CD14-positive monocyte (primary cell): ENCODE results near the gene KRTAP5-9. TPM values are rescaled to one million over a fixed set of nuclear protein-coding genes. Genes with fewer than 3 reads are reported as not detected.

Experiments used
- DNase-seq, 3 donors: peaks; one replicate each; pipeline ENCODE4 v3.0.0-alpha.2; 2011 to 2022
- H2AFZ ChIP-seq: 2 replicates; pipeline ENCODE4 v1.6.0; 2012; ENCODE audit warnings: mild to moderate bottlenecking, low read depth, low read length, inconsistent platforms; ENCODE audit not compliant: insufficient read depth, poor library complexity, severe bottlenecking
- H3K27ac ChIP-seq, 2 donors: 1 replicate in 1 of 2; 2 replicates in 1 of 2; pipeline ENCODE4 v1.5.1; 2012 to 2013; ENCODE audit warnings: low read length in 2 of 2, control low read depth in 1 of 2, inconsistent platforms in 1 of 2, low read depth in 1 of 2, mild to moderate bottlenecking in 1 of 2
- H3K27me3 ChIP-seq, 2 donors: one replicate each; pipeline versions ENCODE4 v1.6.0 to v1.6.1; 2011 to 2013; ENCODE audit warnings: low read length in 2 of 2; ENCODE audit not compliant: control insufficient read depth in 2 of 2, insufficient read depth in 2 of 2
- H3K36me3 ChIP-seq, 2 donors: replicated peaks in 1 of 2; 1 replicate in 1 of 2; 2 replicates in 1 of 2; pipeline versions ENCODE4 v1.5.1 to v1.6.1; 2012 to 2013; ENCODE audit warnings: low read length in 2 of 2, control low read depth in 1 of 2, inconsistent platforms in 1 of 2, mild to moderate bottlenecking in 1 of 2; ENCODE audit not compliant: insufficient read depth in 2 of 2, control insufficient read depth in 1 of 2
- H3K4me1 ChIP-seq, 2 donors: 1 replicate in 1 of 2; 2 replicates in 1 of 2; pipeline versions ENCODE4 v1.5.1 to v1.6.1; 2012 to 2013; ENCODE audit warnings: low read length in 2 of 2, control low read depth in 1 of 2, inconsistent platforms in 1 of 2, mild to moderate bottlenecking in 1 of 2, moderate library complexity in 1 of 2; ENCODE audit not compliant: insufficient read depth in 2 of 2, control insufficient read depth in 1 of 2
- H3K4me2 ChIP-seq: replicated peaks from 2 replicates; pipeline ENCODE3; 2012; ENCODE audit warnings: low read length, moderate library complexity, mild to moderate bottlenecking; ENCODE audit not compliant: poor library complexity, severe bottlenecking; ENCODE audit errors: extremely low read depth
- H3K4me3 ChIP-seq, 3 experiments: fragments of 200-600 bp in 1 of 3; sonication (generic) in 1 of 3; replicated peaks in 1 of 3; 1 replicate in 2 of 3; 2 replicates in 1 of 3; pipeline ENCODE4 v1.5.1; 2011 to 2013; ENCODE audit warnings: low read length in 3 of 3, mild to moderate bottlenecking in 3 of 3, control low read depth in 2 of 3, low read depth in 2 of 3, inconsistent platforms in 1 of 3, moderate library complexity in 1 of 3
- H3K79me2 ChIP-seq: 2 replicates; pipeline ENCODE4 v1.6.0; 2012; ENCODE audit warnings: mild to moderate bottlenecking, control low read depth, inconsistent platforms, low read length, moderate library complexity; ENCODE audit not compliant: insufficient read depth
- H3K9ac ChIP-seq: 2 replicates; pipeline ENCODE4 v1.6.0; 2017; ENCODE audit warnings: low read length, mild to moderate bottlenecking; ENCODE audit not compliant: insufficient read depth, poor library complexity, severe bottlenecking
- H3K9me3 ChIP-seq, 2 donors: replicated peaks in 1 of 2; 1 replicate in 1 of 2; 2 replicates in 1 of 2; pipeline versions ENCODE4 v1.5.1 to v1.6.1; 2012 to 2013; ENCODE audit warnings: low read length in 2 of 2, control low read depth in 1 of 2; ENCODE audit not compliant: control insufficient read depth in 1 of 2, insufficient read depth in 1 of 2
- H4K20me1 ChIP-seq: 2 replicates; pipeline ENCODE4 v1.6.0; 2012; ENCODE audit warnings: mild to moderate bottlenecking, low read length, control low read depth, moderate library complexity; ENCODE audit not compliant: insufficient read depth
- H3K27ac Mint-ChIP-seq, 7 donors: one replicate each; pipeline ENCODE4 v1.8.0; 2020; ENCODE audit warnings: mild to moderate bottlenecking in 7 of 7, mixed read lengths in 7 of 7, moderate library complexity in 6 of 7, inconsistent platforms in 2 of 7
- H3K27me3 Mint-ChIP-seq, 3 donors: one replicate each; pipeline ENCODE4 v1.8.0; 2021 to 2022; ENCODE audit warnings: low read depth in 3 of 3, mild to moderate bottlenecking in 3 of 3, mixed read lengths in 3 of 3, moderate library complexity in 3 of 3, inconsistent platforms in 1 of 3
- H3K36me3 Mint-ChIP-seq, 2 donors: one replicate each; pipeline ENCODE4 v1.8.0; 2020; ENCODE audit warnings: mixed read lengths in 2 of 2, inconsistent platforms in 1 of 2, mild to moderate bottlenecking in 1 of 2
- H3K4me1 Mint-ChIP-seq: one replicate; pipeline ENCODE4 v1.8.0; 2020; ENCODE audit warnings: mild to moderate bottlenecking, mixed read lengths
- H3K4me3 Mint-ChIP-seq, 2 donors: one replicate each; pipeline ENCODE4 v1.8.0; 2020; ENCODE audit warnings: mild to moderate bottlenecking in 2 of 2, mixed read lengths in 2 of 2, moderate library complexity in 1 of 2
- H3K9me3 Mint-ChIP-seq, 7 donors: one replicate each; pipeline ENCODE4 v1.8.0; 2020 to 2022; ENCODE audit warnings: mixed read lengths in 7 of 7, mild to moderate bottlenecking in 6 of 7, moderate library complexity in 6 of 7, inconsistent platforms in 2 of 7
- WGBS: methylation state at CpG from one replicate; pipeline ENCODE4 v1.1.5; 2013; ENCODE audit warnings: missing lambda C conversion rate; ENCODE audit not compliant: insufficient coverage; 5-methylcytosine and 5-hydroxymethylcytosine counted together
- intact Hi-C, 2 donors: fragments of 100-400 bp; cut with micrococcal nuclease; formaldehyde crosslinking; loops; one replicate each; pipeline versions ENCODE4 v1.15.0 to v1.15.1; 2023
- polyA plus RNA-seq, 3 donors: library from polyadenylated mRNA; depleted of rRNA in 1 of 3; unstranded in 2 of 3; stranded (reverse) in 1 of 3; fragments of 300-500 nt in 2 of 3; fragments of >200 nt in 1 of 3; fragmentation: Illumina TruSeq in 2 of 3; gene quantifications; 1 replicate in 2 of 3; 2 replicates in 1 of 3; pipeline ENCODE4 v1.2.3, GENCODE V29; 2012 to 2021
- TF ChIP-seq, protein P1 (sequence below): fragments of 200-600 bp; IDR thresholded peaks from one replicate; pipeline ENCODE4 v1.8.0; 2022; ENCODE audit warnings: antibody characterized with exemption, mild to moderate bottlenecking

KRTAP5-9 gene
- polyA plus RNA-seq, 3 donors, result 0.29 TPM; not detected in 2

DNA sequence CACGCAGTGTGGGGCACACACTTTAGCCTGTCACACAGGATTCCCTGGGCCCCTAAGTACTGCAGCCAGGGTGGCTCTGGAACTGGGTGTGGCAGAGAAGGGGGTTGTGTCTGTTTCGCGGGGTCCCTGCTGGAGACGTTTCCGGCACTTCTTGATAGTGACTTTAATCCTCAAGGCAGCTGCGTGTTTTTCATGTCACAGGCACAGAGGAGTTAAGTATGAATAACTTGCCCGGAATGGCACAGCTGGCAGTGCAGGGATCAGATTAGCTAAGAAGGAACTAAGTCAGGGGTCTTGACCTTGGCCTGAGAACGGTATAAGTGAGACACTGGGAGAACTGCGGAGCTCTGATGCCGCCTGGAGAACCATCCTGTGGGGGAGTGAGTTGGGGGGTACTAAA is 28.7 kb upstream of the KRTAP5-9 start:
- no peaks in the 10 kb centered on the region for H3K36me3 ChIP-seq
- WGBS, result 92% methylated on average over 10 of the region's 10 CpGs
- H3K9me3 ChIP-seq, result no peaks in the 10 kb centered on the region
- H3K27me3 ChIP-seq, result no peaks in the 10 kb centered on the region
- Mint-ChIP-seq H3K9me3 (peaks cover 0 to 7% (median 0%) of the 10 kb centered on the region in 7 donors), H3K36me3 (no peaks in the 10 kb centered on the region), H3K27ac (no peak overlapping the region), H3K27me3 (no peaks in the 10 kb centered on the region), H3K4me3 (no peak overlapping the region), H3K4me1 (no peaks in the 10 kb centered on the region)
- H3K9ac ChIP-seq, result no peak overlapping the region
- no peak overlapping the region for H2AFZ ChIP-seq
- H3K4me3 ChIP-seq, result no peak overlapping the region
- no peak overlapping the region for H3K4me2 ChIP-seq
- TF ChIP-seq, protein P1, sequence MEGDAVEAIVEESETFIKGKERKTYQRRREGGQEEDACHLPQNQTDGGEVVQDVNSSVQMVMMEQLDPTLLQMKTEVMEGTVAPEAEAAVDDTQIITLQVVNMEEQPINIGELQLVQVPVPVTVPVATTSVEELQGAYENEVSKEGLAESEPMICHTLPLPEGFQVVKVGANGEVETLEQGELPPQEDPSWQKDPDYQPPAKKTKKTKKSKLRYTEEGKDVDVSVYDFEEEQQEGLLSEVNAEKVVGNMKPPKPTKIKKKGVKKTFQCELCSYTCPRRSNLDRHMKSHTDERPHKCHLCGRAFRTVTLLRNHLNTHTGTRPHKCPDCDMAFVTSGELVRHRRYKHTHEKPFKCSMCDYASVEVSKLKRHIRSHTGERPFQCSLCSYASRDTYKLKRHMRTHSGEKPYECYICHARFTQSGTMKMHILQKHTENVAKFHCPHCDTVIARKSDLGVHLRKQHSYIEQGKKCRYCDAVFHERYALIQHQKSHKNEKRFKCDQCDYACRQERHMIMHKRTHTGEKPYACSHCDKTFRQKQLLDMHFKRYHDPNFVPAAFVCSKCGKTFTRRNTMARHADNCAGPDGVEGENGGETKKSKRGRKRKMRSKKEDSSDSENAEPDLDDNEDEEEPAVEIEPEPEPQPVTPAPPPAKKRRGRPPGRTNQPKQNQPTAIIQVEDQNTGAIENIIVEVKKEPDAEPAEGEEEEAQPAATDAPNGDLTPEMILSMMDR, result no peak
- H3K79me2 ChIP-seq, result no peaks in the 10 kb centered on the region
- H3K27ac ChIP-seq, result no peak overlapping the region
- no peaks in the 10 kb centered on the region for H3K4me1 ChIP-seq
- no peak for DNase-seq
- no peaks in the 10 kb centered on the region for H4K20me1 ChIP-seq
- intact Hi-C loops, result no loop called here

DNA sequence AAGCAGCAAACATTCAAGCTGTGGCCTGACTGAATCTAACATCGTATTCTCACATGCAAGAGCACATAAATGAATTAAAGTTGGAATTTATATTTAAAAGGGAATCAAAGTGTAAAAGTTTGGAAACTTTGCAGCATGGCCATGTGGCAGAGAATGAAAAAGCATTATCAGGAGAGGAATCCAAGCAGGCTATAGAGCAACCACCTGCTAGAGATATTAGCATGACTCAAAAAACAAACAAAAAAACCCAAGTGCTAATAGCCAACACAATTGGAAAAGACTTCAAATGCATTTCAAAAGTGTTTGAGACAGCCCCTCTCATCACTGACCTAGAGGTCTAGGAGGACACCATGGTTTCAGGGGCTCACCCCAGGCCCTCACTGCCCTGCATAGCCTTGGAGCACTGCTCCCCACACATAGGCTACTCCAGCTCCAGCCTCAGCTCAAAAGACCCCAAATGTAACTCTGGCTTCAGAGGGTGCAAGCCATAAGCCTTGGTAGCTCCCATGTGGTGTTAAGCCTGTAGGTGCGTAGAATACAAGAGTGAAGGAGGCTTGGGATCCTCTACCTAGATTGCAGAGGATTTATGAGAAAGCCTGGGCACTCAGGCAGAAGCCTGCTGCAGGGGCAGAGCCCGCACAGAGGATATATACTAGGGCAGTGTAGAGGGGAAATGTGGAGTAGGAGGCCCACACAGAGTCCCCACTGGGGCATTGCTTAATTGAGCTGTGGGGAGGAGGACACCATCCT is 22.9 kb upstream of the KRTAP5-9 start:
- Histone ChIP-seq H3K4me1 (no peaks in the 10 kb centered on the region), H3K4me2 (no peak overlapping the region), H4K20me1 (no peaks in the 10 kb centered on the region), H3K9me3 (no peaks in the 10 kb centered on the region), H3K36me3 (no peaks in the 10 kb centered on the region), H3K79me2 (no peaks in the 10 kb centered on the region), H3K9ac (no peak overlapping the region), H3K4me3 (no peak overlapping the region), H2AFZ (no peak overlapping the region), H3K27me3 (no peaks in the 10 kb centered on the region), H3K27ac (no peak overlapping the region)
- H3K27me3 Mint-ChIP-seq, result peaks cover 2 to 6% (median 2%) of the 10 kb centered on the region in 3 donors
- no peak overlapping the region for H3K27ac Mint-ChIP-seq
- H3K4me3 Mint-ChIP-seq, result no peak overlapping the region
- DNase-seq, result no peak
- intact Hi-C loops, result no loop called here
- 92% methylated on average over 2 of the region's 3 CpGs for WGBS
- no peaks in the 10 kb centered on the region for H3K36me3 Mint-ChIP-seq
- H3K4me1 Mint-ChIP-seq, result no peaks in the 10 kb centered on the region
- H3K9me3 Mint-ChIP-seq, result peaks cover 0 to 6% (median 0%) of the 10 kb centered on the region in 7 donors
- TF ChIP-seq, protein P1, result no peak
